Measurements from ENCODE around the gene PPP1R13B.

DNA sequence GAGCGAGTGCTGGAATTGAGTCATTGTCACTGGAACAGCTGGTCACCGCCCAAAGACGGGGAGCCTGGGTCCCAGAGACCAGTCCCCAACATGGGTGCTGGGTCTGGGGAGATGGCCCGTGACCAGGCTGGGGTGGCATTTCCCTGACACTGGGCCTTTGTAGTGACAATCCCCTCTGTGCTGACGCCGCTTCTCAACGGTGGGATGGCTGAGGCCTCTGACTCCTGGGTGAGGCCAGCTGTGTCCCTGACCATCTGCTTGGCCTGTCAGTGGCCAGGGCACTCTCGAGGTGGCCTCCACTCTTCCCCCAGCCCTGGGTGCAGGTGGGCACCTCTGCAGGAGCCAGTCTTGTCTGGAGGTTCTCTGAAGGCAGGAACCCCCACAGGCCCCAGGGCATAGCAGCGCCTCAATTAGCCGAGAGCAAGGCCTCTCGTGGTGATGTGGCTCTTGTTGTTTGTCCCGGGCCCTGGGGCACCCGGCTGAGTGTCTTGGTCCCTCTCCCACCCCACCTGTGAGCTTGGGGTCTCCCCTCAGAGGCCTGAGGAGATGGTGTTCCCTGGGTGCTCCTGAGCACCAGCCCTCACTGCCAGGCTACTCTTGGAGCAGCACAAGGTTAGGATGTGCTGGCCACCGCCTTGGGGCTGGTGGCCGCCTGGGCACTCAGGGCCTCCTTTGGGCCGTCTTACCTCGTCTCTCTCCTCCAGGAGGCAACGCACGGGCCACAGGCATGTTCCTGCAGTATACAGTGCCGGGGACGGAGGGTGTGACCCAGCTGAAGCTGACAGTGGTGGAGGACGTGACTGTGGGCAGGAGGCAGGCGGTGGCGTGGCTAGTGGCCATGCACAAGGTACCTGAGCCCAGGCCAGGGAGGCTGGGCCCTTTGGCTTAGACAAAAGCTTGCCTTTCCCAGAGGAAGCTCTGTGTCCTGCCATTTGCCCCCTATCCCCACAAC lies 115.2 kb downstream of the PPP1R13B start:
- TF ChIP-seq, protein P1, sequence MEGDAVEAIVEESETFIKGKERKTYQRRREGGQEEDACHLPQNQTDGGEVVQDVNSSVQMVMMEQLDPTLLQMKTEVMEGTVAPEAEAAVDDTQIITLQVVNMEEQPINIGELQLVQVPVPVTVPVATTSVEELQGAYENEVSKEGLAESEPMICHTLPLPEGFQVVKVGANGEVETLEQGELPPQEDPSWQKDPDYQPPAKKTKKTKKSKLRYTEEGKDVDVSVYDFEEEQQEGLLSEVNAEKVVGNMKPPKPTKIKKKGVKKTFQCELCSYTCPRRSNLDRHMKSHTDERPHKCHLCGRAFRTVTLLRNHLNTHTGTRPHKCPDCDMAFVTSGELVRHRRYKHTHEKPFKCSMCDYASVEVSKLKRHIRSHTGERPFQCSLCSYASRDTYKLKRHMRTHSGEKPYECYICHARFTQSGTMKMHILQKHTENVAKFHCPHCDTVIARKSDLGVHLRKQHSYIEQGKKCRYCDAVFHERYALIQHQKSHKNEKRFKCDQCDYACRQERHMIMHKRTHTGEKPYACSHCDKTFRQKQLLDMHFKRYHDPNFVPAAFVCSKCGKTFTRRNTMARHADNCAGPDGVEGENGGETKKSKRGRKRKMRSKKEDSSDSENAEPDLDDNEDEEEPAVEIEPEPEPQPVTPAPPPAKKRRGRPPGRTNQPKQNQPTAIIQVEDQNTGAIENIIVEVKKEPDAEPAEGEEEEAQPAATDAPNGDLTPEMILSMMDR (IDR thresholded peaks at IDR 0.05), result no peak
- TF ChIP-seq EZH2phosphoT487 (IDR thresholded peaks at IDR 0.05), result no peak
- TF ChIP-seq EZH2 (IDR thresholded peaks at IDR 0.05), result no peak
